Measurements from ENCODE around the gene ZNF292. TPM values are rescaled to one million over a fixed set of nuclear protein-coding genes. Genes with fewer than 3 reads are reported as not detected.
A peak's percentile ranks its signal among the peaks of the same experiment; 100 is the strongest.
"Not testable (repeated sequence)": the region's sequence is repeated elsewhere in the genome, so short reads cannot be mapped to it uniquely, and the experiment has no call there.

The ZNF292 gene
- total RNA-seq, 2 donors from 2014 or later, result 63.2 to 65.9 TPM

DNA sequence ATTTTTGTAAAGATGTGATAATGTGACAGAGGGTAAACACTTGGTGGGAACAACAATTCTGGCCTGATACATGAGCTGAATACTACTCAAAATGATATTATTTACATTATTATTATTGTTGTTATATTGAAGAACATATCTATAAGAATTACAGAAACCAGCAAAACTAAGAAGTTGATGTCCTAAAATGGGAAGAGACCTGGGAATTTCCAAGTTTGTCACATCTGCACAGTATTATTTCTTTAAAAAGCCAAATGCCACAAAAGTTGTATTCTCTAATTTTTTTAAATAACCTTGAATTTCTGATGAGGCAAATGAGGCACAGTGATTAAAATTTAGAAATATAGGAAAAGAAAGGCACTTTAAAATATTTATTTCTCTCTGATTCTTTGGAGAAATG, 5.0 kb upstream of the ZNF292 start:
- DNase-seq (ENCODE audit: low spot score), result no peak
- Mint-ChIP-seq H3K4me1 (ENCODE audit: low read depth in 2 of 2) (peaks cover 23 to 30% of the 10 kb centered on the region in 2 donors), H3K4me3 (no peak overlapping the region), H3K36me3 (no peaks in the 10 kb centered on the region), H3K9me3 (no peaks in the 10 kb centered on the region), H3K27me3 (peaks cover 0 to 9% of the 10 kb centered on the region in 2 donors), H3K27ac (no peak overlapping the region)
- ATAC-seq, result no peak

DNA sequence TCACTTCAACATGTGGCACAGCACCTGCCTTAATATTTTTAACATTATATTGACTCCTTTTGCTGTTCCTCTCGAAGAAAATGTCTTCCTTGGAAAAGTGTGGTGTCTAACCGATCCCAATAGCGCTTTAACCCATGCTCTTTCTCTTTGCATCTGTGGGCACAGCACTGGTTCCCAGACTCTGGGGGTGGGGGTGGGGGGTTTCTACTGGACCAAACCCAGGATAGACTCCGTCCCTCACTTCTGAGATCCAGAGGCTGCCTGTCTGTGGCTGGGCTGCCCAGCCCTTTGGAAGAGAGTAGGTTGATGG, 3.9 kb upstream of the ZNF292 start:
- ATAC-seq (no peak), DNase-seq (ENCODE audit: low spot score) (no peak)
- Mint-ChIP-seq H3K4me1 (ENCODE audit: low read depth in 2 of 2) (peaks cover 25 to 34% of the 10 kb centered on the region in 2 donors), H3K9me3 (no peaks in the 10 kb centered on the region), H3K27ac (peak overlapping the region in 1 of 2 donors; percentile 98), H3K4me3 (peak overlapping the region; percentile 91), H3K36me3 (peaks cover 2% of the 10 kb centered on the region), H3K27me3 (peaks cover 0 to 9% of the 10 kb centered on the region in 2 donors)

DNA sequence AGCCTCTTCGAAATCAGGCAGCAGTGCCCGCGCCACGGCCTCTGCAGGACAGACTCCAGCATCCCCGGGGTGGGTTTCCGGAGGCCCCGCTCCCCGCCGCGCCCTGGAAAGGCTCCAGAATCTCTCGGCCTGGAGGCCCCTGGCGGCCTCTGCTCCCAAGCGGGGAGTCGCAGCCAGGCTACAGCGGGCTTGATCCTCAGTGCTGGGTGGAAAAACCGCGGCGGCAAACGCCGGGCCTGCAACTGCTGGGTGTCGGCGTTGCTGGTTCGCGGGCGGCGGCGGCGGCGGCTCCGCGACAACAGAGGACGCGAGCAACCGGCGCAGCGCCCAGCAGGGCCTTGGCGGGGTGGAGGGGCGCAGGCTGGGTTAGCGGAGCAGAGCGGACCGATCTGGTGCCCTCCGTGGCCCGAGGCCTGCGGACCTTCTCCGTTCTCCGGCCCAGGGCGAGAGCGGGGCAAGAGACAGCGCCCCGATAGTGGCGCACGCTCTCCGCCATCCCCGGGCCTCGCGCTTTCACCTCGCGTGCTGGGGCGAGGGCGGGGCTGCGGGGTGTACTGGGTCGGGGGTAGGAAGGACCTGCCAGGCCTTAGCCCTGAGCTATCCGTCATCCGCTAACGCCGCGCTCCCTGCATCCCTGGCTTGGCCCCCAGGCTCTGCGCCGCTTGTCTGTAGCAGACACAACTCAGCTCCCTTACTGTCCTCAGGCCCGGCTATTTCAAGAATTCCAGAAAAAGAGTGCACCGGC, 3.4 kb upstream of the ZNF292 start:
- H3K36me3 Mint-ChIP-seq, result peaks cover 6% of the 10 kb centered on the region
- peaks cover 31 to 39% of the 10 kb centered on the region in 2 donors for H3K4me1 Mint-ChIP-seq (ENCODE audit: low read depth in 2 of 2)
- no peaks in the 10 kb centered on the region for H3K9me3 Mint-ChIP-seq
- H3K4me3 Mint-ChIP-seq, result peak overlapping the region; percentile 91
- H3K27ac Mint-ChIP-seq, result peak overlapping the region; percentile 98 to 99
- ATAC-seq (peak; percentile 40 to 52), DNase-seq (ENCODE audit: low spot score) (peak; percentile 80)
- H3K27me3 Mint-ChIP-seq, result peaks cover 0 to 8% of the 10 kb centered on the region in 2 donors

DNA sequence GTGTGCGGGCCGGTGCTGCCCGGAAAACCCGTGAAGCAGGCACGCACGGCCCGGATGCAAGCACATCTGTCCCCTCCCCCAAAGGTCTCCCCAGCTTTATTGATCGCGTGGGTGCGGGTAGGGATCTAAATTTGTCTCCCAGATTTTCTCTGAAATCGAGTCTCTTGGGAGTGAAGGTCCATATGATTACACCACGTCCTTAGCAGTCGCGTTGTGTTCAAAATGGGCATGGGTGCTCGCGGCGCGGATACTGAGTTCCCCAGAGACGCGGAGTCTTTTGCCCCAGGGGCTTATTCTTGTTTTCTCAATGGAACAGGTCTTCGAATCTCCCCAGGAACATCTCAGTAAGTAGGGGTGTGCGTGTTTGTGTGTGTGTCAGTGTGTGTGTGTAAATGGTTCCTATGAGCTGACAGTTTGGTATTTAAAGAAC, 2.8 kb upstream of the ZNF292 start:
- Mint-ChIP-seq H3K9me3 (no peaks in the 10 kb centered on the region), H3K36me3 (peaks cover 6% of the 10 kb centered on the region), H3K27me3 (peaks cover 0 to 8% of the 10 kb centered on the region in 2 donors), H3K4me3 (peak overlapping the region; percentile 91), H3K27ac (peak overlapping the region; percentile 98 to 99), H3K4me1 (ENCODE audit: low read depth in 2 of 2) (peaks cover 32 to 40% of the 10 kb centered on the region in 2 donors)
- ATAC-seq (no peak), DNase-seq (ENCODE audit: low spot score) (no peak)

DNA sequence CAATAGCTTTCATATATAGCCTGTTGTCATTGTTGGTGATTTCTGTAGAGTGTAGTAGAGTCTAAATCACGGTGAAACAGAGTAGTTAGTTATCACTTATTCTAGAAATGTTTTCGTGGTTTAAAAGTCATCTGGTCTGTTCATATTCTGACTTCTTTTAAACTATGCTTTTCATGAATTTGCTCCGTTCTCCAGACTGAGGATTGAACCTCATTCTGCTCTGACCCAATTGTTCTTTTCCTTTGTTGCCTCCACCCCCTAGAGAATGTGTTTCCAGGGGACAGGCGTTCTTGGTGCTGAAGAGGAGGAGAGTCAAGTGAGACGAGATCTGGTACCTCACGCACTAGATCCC, 748 bp upstream of the ZNF292 start:
- Mint-ChIP-seq H3K36me3 (peaks cover 6% of the 10 kb centered on the region), H3K27ac (peak overlapping the region; percentile 98 to 99), H3K4me3 (peak overlapping the region; percentile 91), H3K9me3 (no peaks in the 10 kb centered on the region), H3K27me3 (peaks cover 0 to 3% of the 10 kb centered on the region in 2 donors), H3K4me1 (ENCODE audit: low read depth in 2 of 2) (peaks cover 34 to 40% of the 10 kb centered on the region in 2 donors)
- DNase-seq (ENCODE audit: low spot score) (no peak), ATAC-seq (no peak)

DNA sequence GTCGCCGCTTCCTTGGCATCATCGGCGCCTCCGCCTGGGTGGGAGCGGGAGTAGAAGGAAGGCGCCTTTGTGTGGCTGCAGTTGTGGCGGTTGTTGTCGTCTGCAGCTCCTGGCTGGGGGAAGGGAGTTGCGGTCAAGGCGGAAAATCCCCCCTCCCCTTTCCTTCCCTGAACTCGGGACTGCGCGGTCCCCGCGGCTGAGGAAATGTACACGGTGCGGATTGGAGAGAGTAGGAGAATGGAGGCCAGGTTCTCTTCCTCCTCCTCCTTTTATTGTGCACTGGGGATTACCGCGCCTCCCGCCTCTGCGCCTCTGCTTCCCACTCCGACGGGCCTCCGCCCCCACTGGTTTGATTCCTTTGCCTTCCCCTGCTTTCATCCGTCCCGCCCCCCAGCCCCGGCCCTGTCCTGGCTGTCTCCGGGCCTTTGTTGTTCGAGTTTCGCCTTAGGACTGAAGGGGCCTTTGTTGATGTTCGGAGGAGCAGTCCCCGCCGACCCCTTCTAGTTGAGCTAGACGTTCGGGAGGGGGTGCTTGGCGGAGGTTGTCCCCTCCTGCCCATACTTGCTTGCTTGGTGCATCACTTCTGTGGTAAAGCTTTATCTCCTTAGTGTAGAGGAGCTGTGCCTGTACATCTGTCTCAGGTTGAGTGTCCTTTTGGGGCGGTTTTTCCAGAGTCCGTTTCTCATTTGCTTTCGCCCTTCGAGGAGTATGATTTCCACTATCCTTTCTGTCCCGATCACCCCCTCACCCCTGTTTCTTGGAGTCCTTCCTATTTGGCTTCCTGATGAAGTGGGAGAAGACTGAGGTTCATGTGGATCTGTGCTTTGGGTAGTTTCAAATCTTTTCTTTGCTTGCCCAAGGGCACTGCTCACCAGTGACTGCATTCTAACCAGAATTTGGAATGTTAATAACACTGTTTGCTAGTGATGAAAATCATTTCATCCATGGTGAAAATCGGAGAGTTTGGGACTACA, 764 bp downstream of the ZNF292 start:
- peak overlapping the region; percentile 91 for H3K4me3 Mint-ChIP-seq
- peaks cover 6% of the 10 kb centered on the region for H3K36me3 Mint-ChIP-seq
- ATAC-seq, result peak; percentile 22 to 47
- peak; percentile 80 for DNase-seq (ENCODE audit: low spot score)
- H3K9me3 Mint-ChIP-seq, result no peaks in the 10 kb centered on the region
- H3K27me3 Mint-ChIP-seq, result no peaks in the 10 kb centered on the region
- H3K4me1 Mint-ChIP-seq (ENCODE audit: low read depth in 2 of 2), result peaks cover 34 to 52% of the 10 kb centered on the region in 2 donors
- peak overlapping the region; percentile 98 to 99 for H3K27ac Mint-ChIP-seq

DNA sequence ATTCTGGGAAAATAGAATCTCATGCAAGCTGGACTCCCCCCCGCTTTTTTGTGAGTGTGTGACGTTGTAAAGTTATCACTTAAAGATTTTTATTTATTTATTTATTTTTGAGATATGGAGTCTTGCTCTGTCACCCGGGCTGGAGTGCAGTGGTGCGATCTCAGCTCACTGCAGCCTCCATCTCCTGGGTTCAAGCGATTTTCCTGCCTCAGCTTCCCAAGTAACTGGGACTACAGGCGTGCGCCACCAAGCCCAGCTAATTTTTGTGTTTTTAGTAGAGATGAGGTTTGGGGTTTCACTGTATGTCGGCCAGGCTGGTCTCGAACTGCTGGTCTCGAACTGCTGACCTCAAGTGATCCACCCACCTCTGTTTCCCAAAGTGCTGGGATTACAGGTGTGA, 2.2 kb downstream of the ZNF292 start:
- not testable (repeated sequence) for ATAC-seq; H3K27ac Mint-ChIP-seq; H3K27me3 Mint-ChIP-seq; H3K9me3 Mint-ChIP-seq; DNase-seq (ENCODE audit: low spot score); H3K36me3 Mint-ChIP-seq
- H3K4me1 Mint-ChIP-seq (ENCODE audit: low read depth in 2 of 2), result peaks cover 34 to 54% of the 10 kb centered on the region in 2 donors
- H3K4me3 Mint-ChIP-seq, result peak overlapping the region; percentile 91

DNA sequence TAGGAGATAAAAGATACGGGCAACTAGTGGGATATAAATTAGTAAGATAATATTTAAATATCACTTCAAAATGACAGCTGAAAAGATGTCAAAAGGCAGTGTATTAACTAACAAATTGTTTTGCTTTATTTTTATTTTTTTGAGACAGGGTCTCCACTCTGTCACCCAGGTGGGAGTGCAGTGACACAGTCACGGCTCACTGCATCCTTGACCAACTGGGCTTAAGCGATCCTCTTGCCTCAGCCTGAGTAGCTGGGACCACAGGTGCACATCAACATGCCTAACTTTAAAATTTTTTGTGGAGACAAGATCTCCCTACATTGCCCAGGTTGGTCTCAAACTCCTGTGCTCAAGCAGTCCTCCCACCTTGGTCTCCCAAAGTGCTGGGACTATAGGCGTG, 5.9 kb downstream of the ZNF292 start:
- H3K36me3 Mint-ChIP-seq, result peaks cover 5% of the 10 kb centered on the region
- no peaks in the 10 kb centered on the region for H3K9me3 Mint-ChIP-seq
- H3K4me1 Mint-ChIP-seq (ENCODE audit: low read depth in 2 of 2), result peaks cover 36 to 47% of the 10 kb centered on the region in 2 donors
- no peak overlapping the region for H3K27ac Mint-ChIP-seq
- DNase-seq (ENCODE audit: low spot score) (no peak), ATAC-seq (no peak)
- H3K27me3 Mint-ChIP-seq, result no peaks in the 10 kb centered on the region
- H3K4me3 Mint-ChIP-seq, result no peak overlapping the region

DNA sequence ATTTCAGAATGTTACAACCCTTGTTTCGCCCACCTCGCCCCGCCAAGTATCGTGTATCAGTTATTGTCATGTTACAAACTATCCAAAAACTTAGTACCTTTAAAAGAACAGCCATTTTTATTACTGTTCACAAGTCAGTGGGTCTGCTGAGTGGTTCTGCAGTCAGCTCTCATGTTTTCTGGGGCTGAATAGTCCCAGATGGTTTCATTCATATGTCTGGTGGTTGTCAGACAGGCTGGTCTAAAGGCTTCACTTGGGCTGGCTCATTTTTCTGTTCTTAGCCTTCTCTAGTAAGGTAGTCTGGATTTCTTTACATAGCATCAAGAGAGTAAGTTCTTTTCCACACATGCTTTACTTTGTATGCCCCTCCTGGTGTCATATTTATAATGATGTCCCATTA, 8.6 kb downstream of the ZNF292 start:
- ATAC-seq, result no peak
- Mint-ChIP-seq H3K9me3 (no peaks in the 10 kb centered on the region), H3K27me3 (no peaks in the 10 kb centered on the region), H3K27ac (no peak overlapping the region), H3K4me3 (no peak overlapping the region), H3K4me1 (ENCODE audit: low read depth in 2 of 2) (peaks cover 37 to 46% of the 10 kb centered on the region in 2 donors), H3K36me3 (no peaks in the 10 kb centered on the region)
- DNase-seq (ENCODE audit: low spot score), result no peak

DNA sequence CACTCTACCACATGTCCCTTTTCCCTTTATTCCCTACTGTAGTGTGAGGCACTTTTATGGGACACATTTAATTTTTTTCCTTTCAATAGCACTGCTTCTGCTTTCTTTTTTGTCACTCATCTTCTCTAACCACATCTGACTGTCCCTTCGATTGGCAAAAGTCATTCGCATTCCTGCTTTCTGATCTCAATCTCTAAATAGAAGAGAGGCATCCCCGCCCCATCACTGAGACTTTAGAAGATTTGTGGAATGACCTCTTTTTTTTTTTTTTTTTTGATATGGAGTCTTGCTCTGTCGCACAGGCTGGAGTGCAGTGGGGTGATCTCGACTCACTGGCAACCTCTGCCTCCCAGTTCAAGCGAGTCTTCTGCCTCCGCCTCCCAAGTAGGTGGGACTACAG, 9.1 kb downstream of the ZNF292 start:
- ATAC-seq, result no peak
- H3K4me1 Mint-ChIP-seq (ENCODE audit: low read depth in 2 of 2), result peaks cover 37 to 46% of the 10 kb centered on the region in 2 donors
- no peaks in the 10 kb centered on the region for H3K27me3 Mint-ChIP-seq
- no peak overlapping the region for H3K4me3 Mint-ChIP-seq
- no peaks in the 10 kb centered on the region for H3K36me3 Mint-ChIP-seq
- H3K27ac Mint-ChIP-seq, result no peak overlapping the region
- H3K9me3 Mint-ChIP-seq, result no peaks in the 10 kb centered on the region
- DNase-seq (ENCODE audit: low spot score), result no peak

DNA sequence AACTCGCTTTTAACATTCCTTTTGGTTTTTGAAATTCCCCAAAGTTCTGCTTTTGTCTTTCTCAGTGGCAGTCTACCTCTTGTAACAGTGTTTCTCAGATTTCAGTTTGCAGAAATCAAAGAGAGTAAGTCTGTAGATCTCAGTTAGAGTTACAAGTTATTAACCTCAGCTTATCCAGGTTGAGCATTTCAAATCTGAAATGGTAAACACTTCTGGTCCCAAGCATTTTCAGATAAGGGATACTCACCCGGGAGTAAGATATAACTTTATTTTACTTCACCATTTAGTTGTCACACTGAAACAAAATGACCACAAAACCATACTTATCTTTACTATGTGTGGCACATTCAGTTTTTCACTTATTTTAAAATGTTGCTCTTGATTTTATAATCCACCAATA, 9.8 kb downstream of the ZNF292 start:
- ATAC-seq (no peak), DNase-seq (ENCODE audit: low spot score) (no peak)
- Mint-ChIP-seq H3K4me3 (no peak overlapping the region), H3K27me3 (no peaks in the 10 kb centered on the region), H3K4me1 (ENCODE audit: low read depth in 2 of 2) (peaks cover 37 to 41% of the 10 kb centered on the region in 2 donors), H3K9me3 (no peaks in the 10 kb centered on the region), H3K36me3 (no peaks in the 10 kb centered on the region), H3K27ac (no peak overlapping the region)

DNA sequence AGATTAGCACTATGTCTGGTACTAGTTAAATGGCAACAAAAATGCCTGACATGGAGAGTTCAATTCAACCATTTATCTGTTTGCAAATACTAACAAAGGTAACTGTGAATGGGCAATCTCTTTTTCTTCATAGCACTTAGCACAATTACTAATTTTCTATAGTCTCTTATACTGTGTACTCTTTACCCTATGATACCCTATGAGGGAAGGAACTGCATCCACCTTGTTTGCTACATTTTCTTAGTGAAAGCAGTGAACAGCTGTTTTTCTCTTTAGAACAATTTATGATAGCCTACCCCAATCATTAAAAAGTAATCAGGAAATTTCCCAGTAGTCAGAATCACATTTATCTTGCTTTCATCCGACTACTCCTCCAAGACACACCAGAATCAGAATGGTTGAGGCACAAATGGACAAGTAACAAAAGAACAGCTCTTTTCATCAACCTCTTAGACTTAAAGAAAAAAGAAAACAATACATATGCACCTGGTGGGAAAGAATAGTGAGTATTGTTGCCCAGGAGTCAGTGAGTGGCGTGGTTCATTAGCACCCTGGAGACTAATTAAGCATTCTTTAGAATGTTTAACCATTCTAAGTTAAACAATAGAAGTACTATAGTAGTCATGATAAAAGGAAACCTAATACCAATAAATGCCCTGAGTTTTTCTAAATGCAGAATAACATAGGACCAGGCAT, 16.7 kb downstream of the ZNF292 start:
- no peak for DNase-seq (ENCODE audit: low spot score)
- ATAC-seq, result no peak
- peaks cover 42 to 48% of the 10 kb centered on the region in 2 donors for H3K4me1 Mint-ChIP-seq (ENCODE audit: low read depth in 2 of 2)
- peaks cover under 1% of the 10 kb centered on the region for H3K36me3 Mint-ChIP-seq
- no peaks in the 10 kb centered on the region for H3K27me3 Mint-ChIP-seq
- H3K27ac Mint-ChIP-seq, result no peak overlapping the region
- H3K4me3 Mint-ChIP-seq, result no peak overlapping the region
- no peaks in the 10 kb centered on the region for H3K9me3 Mint-ChIP-seq

DNA sequence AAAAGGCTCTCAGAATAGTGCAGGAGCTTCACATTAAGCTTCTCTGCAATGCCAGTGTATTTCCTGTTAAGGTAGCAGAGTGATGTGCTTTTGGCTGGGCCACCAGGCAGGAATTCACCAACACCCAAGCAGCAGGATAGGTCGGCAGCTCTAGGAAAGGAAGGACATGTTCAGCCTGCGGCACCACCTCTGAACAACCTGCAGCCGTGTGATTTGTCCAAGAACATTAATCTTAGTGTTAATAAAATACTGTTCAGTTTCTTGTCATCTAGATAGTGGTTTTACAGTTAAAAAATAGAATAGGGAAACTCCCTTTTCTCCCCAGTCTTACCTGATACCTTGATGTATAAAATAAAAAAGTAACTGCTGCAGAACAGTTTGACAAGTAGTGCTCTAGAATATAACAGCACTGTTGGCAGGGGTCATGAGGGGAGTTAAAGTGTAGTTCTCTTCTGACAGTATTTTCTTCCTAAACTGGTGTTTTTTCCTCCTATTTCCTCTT, 18.8 kb downstream of the ZNF292 start:
- Mint-ChIP-seq H3K27ac (peak overlapping the region; percentile 12 to 48), H3K27me3 (no peaks in the 10 kb centered on the region), H3K4me3 (no peak overlapping the region), H3K4me1 (ENCODE audit: low read depth in 2 of 2) (peaks cover 43 to 57% of the 10 kb centered on the region in 2 donors), H3K9me3 (no peaks in the 10 kb centered on the region), H3K36me3 (peaks cover 5% of the 10 kb centered on the region)
- ATAC-seq (no peak), DNase-seq (ENCODE audit: low spot score) (no peak)

Measured in natural killer cell treated with Interleukin-12 subunit alpha and Interleukin-12 subunit beta and Interleukin-15 and Interleukin-18, amount 100 ng/mL, for 72 hours (primary cell).